Measurements from ENCODE around the gene RBFA.

Gene RBFA

DNA sequence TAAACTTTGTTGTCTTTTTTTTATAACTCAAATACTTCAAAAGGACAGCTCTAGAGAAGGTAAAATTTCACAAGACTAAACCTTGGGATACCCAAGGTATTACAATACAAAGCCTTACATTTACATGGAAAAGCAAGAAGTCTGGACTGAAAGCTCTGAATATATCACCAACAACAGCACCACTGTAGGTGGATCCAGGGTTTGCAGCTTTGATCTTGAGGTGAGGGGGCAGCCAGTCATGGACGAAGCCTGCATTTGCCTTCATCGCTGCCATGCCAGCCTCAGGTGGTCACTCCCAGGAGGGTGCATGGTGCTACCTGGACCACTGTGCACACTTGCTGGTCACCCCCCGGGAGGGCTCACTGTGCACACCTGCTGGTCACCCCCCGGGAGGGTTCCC is 36.6 kb downstream of the RBFA start:
- Histone ChIP-seq H3K36me3 (ENCODE audit: insufficient read depth, low read length) (no peaks in the 10 kb centered on the region), H3K79me2 (ENCODE audit: control insufficient read depth, insufficient read depth, low read length, unreplicated experiment) (no peaks in the 10 kb centered on the region), H3K4me1 (ENCODE audit: control insufficient read depth, insufficient read depth, low read length, unreplicated experiment) (no peaks in the 10 kb centered on the region), H2AFZ (ENCODE audit: low read length, unreplicated experiment) (no peak overlapping the region), H3K27me3 (ENCODE audit: insufficient read depth, low read length) (no peaks in the 10 kb centered on the region), H3K27ac (ENCODE audit: low read depth, low read length) (no peak overlapping the region), H3K4me3 (ENCODE audit: low read depth, low read length) (no peak overlapping the region)

DNA sequence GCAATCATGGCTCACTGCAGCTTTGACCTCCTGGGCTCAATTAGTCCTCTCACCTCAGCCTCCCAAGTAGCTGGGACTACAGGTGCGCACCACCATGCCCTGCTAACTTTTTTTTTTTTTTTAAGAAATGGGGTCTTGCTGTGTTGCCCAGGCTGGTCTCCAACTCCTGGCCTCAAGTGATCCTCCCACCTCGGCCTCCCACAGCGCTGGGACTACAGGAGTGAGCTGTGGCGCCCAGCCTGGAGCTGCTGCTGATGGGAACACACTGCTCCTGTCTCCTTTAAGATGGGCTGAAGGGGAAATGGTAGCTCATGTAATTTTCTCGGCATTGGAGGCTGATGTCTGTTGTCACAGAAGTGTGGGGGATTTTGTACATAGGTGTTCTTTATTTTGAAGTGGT is 39.9 kb downstream of the RBFA start:
- no peaks in the 10 kb centered on the region for H3K4me1 ChIP-seq (ENCODE audit: control insufficient read depth, insufficient read depth, low read length, unreplicated experiment)
- no peaks in the 10 kb centered on the region for H3K79me2 ChIP-seq (ENCODE audit: control insufficient read depth, insufficient read depth, low read length, unreplicated experiment)
- H3K36me3 ChIP-seq (ENCODE audit: insufficient read depth, low read length), result no peaks in the 10 kb centered on the region
- H3K27me3 ChIP-seq (ENCODE audit: insufficient read depth, low read length), result no peaks in the 10 kb centered on the region
- H3K27ac ChIP-seq (ENCODE audit: low read depth, low read length), result no peak overlapping the region
- H2AFZ ChIP-seq (ENCODE audit: low read length, unreplicated experiment), result no peak overlapping the region
- no peak overlapping the region for H3K4me3 ChIP-seq (ENCODE audit: low read depth, low read length)

DNA sequence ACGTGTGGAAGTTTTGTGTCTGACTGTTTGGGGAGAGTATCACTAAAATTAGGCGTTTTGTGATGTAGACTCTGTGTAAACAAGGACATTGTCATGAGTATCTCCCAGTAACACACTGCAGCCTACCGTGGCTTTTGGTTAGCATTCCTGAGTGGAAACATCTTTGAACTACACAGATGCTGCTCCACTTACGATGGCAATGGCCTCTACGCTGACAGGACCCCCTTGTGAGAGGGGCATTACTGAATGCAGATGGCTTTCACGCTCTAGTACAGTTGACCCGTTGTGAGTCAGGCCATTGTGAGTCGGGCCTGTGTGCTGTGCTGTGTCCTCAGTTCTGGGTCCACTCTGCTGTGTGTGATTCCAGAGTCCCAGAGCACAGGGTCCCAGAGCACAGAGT is 40.5 kb downstream of the RBFA start:
- Histone ChIP-seq H3K27me3 (ENCODE audit: insufficient read depth, low read length) (0 out of 2 replicates have a peak, but pooled peaks cover 2% of the 10 kb centered on the region), H3K27ac (ENCODE audit: low read depth, low read length) (no peak overlapping the region), H3K36me3 (ENCODE audit: insufficient read depth, low read length) (no peaks in the 10 kb centered on the region), H2AFZ (ENCODE audit: low read length, unreplicated experiment) (no peak overlapping the region), H3K4me1 (ENCODE audit: control insufficient read depth, insufficient read depth, low read length, unreplicated experiment) (no peaks in the 10 kb centered on the region), H3K4me3 (ENCODE audit: low read depth, low read length) (no peak overlapping the region), H3K79me2 (ENCODE audit: control insufficient read depth, insufficient read depth, low read length, unreplicated experiment) (no peaks in the 10 kb centered on the region)

DNA sequence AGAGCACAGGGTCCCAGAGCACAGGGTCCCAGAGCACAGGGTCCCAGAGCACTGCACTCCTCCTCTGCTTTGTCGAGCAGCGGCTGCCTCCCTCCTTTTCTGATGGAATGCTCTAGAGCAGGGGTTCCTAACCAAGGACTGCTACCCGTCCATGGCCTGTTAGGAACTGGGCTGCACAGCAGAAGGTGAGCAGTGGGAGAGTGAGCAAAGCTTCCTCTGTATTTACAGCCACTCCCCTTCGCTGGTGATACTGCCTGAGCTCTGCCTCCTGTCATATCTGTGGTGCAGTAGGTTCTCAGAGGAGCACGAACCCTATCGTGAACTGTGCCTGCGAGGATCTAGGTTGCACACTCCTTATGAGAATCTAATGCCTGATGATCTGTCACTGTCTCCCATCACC is 41.7 kb downstream of the RBFA start:
- no peak overlapping the region for H2AFZ ChIP-seq (ENCODE audit: low read length, unreplicated experiment)
- H3K36me3 ChIP-seq (ENCODE audit: insufficient read depth, low read length), result no peaks in the 10 kb centered on the region
- no peaks in the 10 kb centered on the region for H3K79me2 ChIP-seq (ENCODE audit: control insufficient read depth, insufficient read depth, low read length, unreplicated experiment)
- H3K4me1 ChIP-seq (ENCODE audit: control insufficient read depth, insufficient read depth, low read length, unreplicated experiment), result no peaks in the 10 kb centered on the region
- H3K27ac ChIP-seq (ENCODE audit: low read depth, low read length), result no peak overlapping the region
- no peak overlapping the region for H3K4me3 ChIP-seq (ENCODE audit: low read depth, low read length)
- peaks cover 8% of the 10 kb centered on the region; the same call in 1 of the 2 replicates for H3K27me3 ChIP-seq (ENCODE audit: insufficient read depth, low read length)

DNA sequence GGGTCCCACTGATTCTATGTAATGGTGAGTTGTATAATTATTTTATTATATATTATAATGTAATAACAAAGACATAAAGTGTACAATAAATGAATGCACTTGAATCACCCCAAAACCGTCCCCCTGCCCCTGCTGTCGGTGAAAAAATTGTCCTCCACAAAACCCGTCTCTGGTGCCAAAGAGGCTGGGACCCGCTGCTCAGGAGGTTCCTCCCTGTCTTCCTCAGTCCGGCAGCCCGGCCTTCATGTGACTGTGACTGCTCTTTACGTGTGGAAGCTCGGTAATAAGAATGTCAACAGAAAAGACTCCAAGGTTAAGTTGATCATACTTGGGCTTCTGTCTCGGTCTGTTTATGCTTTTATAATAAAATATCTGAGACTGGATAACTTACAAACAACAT is 42.1 kb downstream of the RBFA start:
- H3K27me3 ChIP-seq (ENCODE audit: insufficient read depth, low read length), result peaks cover 8% of the 10 kb centered on the region; the same call in 1 of the 2 replicates
- no peaks in the 10 kb centered on the region for H3K79me2 ChIP-seq (ENCODE audit: control insufficient read depth, insufficient read depth, low read length, unreplicated experiment)
- H3K4me3 ChIP-seq (ENCODE audit: low read depth, low read length), result no peak overlapping the region
- no peak overlapping the region for H3K27ac ChIP-seq (ENCODE audit: low read depth, low read length)
- no peak overlapping the region for H2AFZ ChIP-seq (ENCODE audit: low read length, unreplicated experiment)
- H3K4me1 ChIP-seq (ENCODE audit: control insufficient read depth, insufficient read depth, low read length, unreplicated experiment), result no peaks in the 10 kb centered on the region
- no peaks in the 10 kb centered on the region for H3K36me3 ChIP-seq (ENCODE audit: insufficient read depth, low read length)

DNA sequence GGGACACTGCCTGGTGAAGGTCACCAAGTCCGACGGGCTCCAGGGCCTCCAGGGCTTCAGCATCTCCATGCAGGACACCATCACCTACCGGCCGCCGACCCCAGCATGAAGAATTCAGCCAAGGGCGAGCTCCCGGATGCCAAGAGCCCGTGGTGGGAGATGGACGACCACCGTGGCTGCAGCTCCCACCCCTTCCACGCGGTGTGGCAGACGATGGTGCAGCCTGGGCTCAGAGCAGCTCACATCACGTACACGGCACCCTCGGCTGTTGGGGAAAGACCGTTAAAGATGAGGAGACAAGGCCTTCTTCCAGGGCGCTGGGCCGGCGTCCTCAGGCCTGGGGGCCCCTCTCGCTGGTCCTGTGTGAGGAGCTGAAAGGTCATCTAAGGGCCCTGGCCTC is 43.6 kb downstream of the RBFA start:
- Histone ChIP-seq H3K79me2 (ENCODE audit: control insufficient read depth, insufficient read depth, low read length, unreplicated experiment) (no peaks in the 10 kb centered on the region), H3K4me1 (ENCODE audit: control insufficient read depth, insufficient read depth, low read length, unreplicated experiment) (no peaks in the 10 kb centered on the region), H3K27me3 (ENCODE audit: insufficient read depth, low read length) (peaks cover 8% of the 10 kb centered on the region; the same call in 1 of the 2 replicates), H3K36me3 (ENCODE audit: insufficient read depth, low read length) (no peaks in the 10 kb centered on the region), H3K27ac (ENCODE audit: low read depth, low read length) (no peak overlapping the region), H2AFZ (ENCODE audit: low read length, unreplicated experiment) (no peak overlapping the region), H3K4me3 (ENCODE audit: low read depth, low read length) (no peak overlapping the region)

All from ACC112 (cell line).